K562 (cell line): ENCODE measurements around the gene MLX. TPM values are rescaled to one million over a fixed set of nuclear protein-coding genes. Genes with fewer than 3 reads are reported as not detected.

Experiments used
- CAMTA2 ChIP-seq: fragments of 250-450 bp; sonication (Bioruptor Pico); conservative IDR thresholded peaks from 2 replicates; pipeline ENCODE4 v1.5.1; 2022
- CBFA2T2 ChIP-seq: fragments of 450-650 bp; conservative IDR thresholded peaks from 2 replicates; pipeline ENCODE4 v1.6.1; 2017; ENCODE audit warnings: mild to moderate bottlenecking
- CHD4 ChIP-seq: fragments of 200-600 bp; sonication (generic); IDR thresholded peaks from 3 replicates; pipeline ENCODE4 v1.6.1; 2012; ENCODE audit warnings: low read depth, mild to moderate bottlenecking, mixed read lengths, low read length, inconsistent platforms; ENCODE audit not compliant: insufficient read depth, insufficient replicate concordance, poor library complexity, severe bottlenecking
- DACH1 ChIP-seq: fragments of 450-650 bp; IDR thresholded peaks from 2 replicates; pipeline ENCODE4 v1.6.1; 2018; ENCODE audit not compliant: partially characterized antibody
- E2F3 ChIP-seq: fragments of 250-450 bp; sonication (Bioruptor Pico); IDR thresholded peaks from 2 replicates; pipeline ENCODE4 v1.4.0; 2020; ENCODE audit warnings: mild to moderate bottlenecking
- E2F8 ChIP-seq: fragments of 450-650 bp; IDR thresholded peaks from 2 replicates; pipeline ENCODE4 v1.7.1; 2018; ENCODE audit warnings: mild to moderate bottlenecking, low read depth; ENCODE audit not compliant: partially characterized antibody
- ETV6 ChIP-seq, 3 experiments: fragments of 150-350 bp in 1 of 3; sonication (generic) in 1 of 3; formaldehyde crosslinking in 1 of 3; IDR thresholded peaks; 2 replicates each; pipeline versions ENCODE4 v1.6.1 to v1.8.0; 2014 to 2022; ENCODE audit warnings: borderline replicate concordance in 2 of 3, low read depth in 2 of 3, antibody characterized with exemption in 1 of 3, low read length in 1 of 3, mild to moderate bottlenecking in 1 of 3, missing genetic modification reagents in 1 of 3
- GABPB2 ChIP-seq: fragments of 250-450 bp; sonication (Bioruptor Pico); conservative IDR thresholded peaks from 2 replicates; pipeline ENCODE4 v1.5.1; 2021; ENCODE audit warnings: mild to moderate bottlenecking
- HCFC1 ChIP-seq: IDR thresholded peaks from 2 replicates; pipeline ENCODE4 v1.6.1; 2012; ENCODE audit warnings: low read depth, low read length, improper control_type of control experiment
- HNRNPK ChIP-seq: fragments of 200-400 bp; formaldehyde crosslinking; IDR thresholded peaks from one replicate; pipeline ENCODE4 v1.6.1; 2018; ENCODE audit warnings: mild to moderate bottlenecking, low read depth, low read length; ENCODE audit not compliant: poor library complexity, severe bottlenecking
- IFI16 ChIP-seq: fragments of 250-450 bp; sonication (Bioruptor Pico); IDR thresholded peaks from 2 replicates; pipeline ENCODE4 v2.1.2; 2022; ENCODE audit warnings: mild to moderate bottlenecking, inconsistent platforms
- JUNB ChIP-seq: fragments of 450-650 bp; formaldehyde crosslinking; conservative IDR thresholded peaks from 2 replicates; pipeline ENCODE4 v1.4.0; 2020; ENCODE audit warnings: mild to moderate bottlenecking
- KLF6 ChIP-seq: fragments of 250-450 bp; sonication (Bioruptor Pico); IDR thresholded peaks from 2 replicates; pipeline ENCODE4 v1.4.0; 2020; ENCODE audit warnings: mild to moderate bottlenecking, moderate library complexity, borderline replicate concordance
- LARP7 ChIP-seq: fragments of 450-650 bp; IDR thresholded peaks from 2 replicates; pipeline ENCODE4 v1.6.1; 2016
- NFYB ChIP-seq: IDR thresholded peaks from 2 replicates; pipeline ENCODE4 v1.6.1; 2011; ENCODE audit warnings: mild to moderate bottlenecking, moderate library complexity; ENCODE audit not compliant: insufficient read length; ENCODE audit errors: extremely low read depth
- POLR2H ChIP-seq: IDR thresholded peaks from 2 replicates; pipeline ENCODE4 v1.6.1; 2016; ENCODE audit warnings: missing genetic modification characterization, low read depth, mild to moderate bottlenecking, control low read depth, missing compliant biosample characterization, moderate library complexity
- RBM34 ChIP-seq: fragments of 200-400 bp; formaldehyde crosslinking; IDR thresholded peaks from 2 replicates; pipeline ENCODE4 v1.6.1; 2018; ENCODE audit warnings: low read length, borderline replicate concordance; ENCODE audit not compliant: insufficient read depth
- TFAP4 ChIP-seq: sonication (generic); formaldehyde crosslinking; IDR thresholded peaks from 2 replicates; pipeline ENCODE4 v1.8.0; 2022; ENCODE audit warnings: missing genetic modification reagents, mild to moderate bottlenecking, moderate library complexity, borderline replicate concordance
- WHSC1 ChIP-seq: IDR thresholded peaks from one replicate; pipeline ENCODE4 v1.6.1; 2012; ENCODE audit warnings: low read length, control low read depth, inconsistent platforms
- ZNF140 ChIP-seq: fragments of 250-450 bp; sonication (Bioruptor Pico); IDR thresholded peaks from 2 replicates; pipeline ENCODE4 v1.8.0; 2021; ENCODE audit warnings: moderate library complexity, mild to moderate bottlenecking, inconsistent platforms
- ZNF395 ChIP-seq: fragments of 200-800 bp; sonication (Bioruptor generic); IDR thresholded peaks from 2 replicates; pipeline ENCODE4 v1.6.1; 2017; ENCODE audit warnings: missing genetic modification characterization, missing compliant biosample characterization
- ZNF431 ChIP-seq: sonication (generic); formaldehyde crosslinking; IDR thresholded peaks from 2 replicates; pipeline ENCODE4 v1.8.0; 2022; ENCODE audit warnings: mild to moderate bottlenecking, missing genetic modification reagents
- ZNF583 ChIP-seq: fragments of 250-450 bp; sonication (Bioruptor Pico); IDR thresholded peaks from 2 replicates; pipeline ENCODE4 v1.4.0; 2020
- ZSCAN32 ChIP-seq: fragments of 450-650 bp; formaldehyde crosslinking; IDR thresholded peaks from 2 replicates; pipeline ENCODE4 v1.4.0; 2020; ENCODE audit warnings: mild to moderate bottlenecking, moderate library complexity
- ZZZ3 ChIP-seq: fragments of 450-650 bp; IDR thresholded peaks from 2 replicates; pipeline ENCODE4 v1.6.1; 2016; ENCODE audit warnings: antibody characterized with exemption, mild to moderate bottlenecking, moderate library complexity
- polyA plus RNA-seq, 8 experiments: library from polyadenylated mRNA; depleted of rRNA in 4 of 8; stranded (reverse) in 5 of 8; unstranded in 3 of 8; fragments of >200 nt; fragmentation: Nextera tagmentation in 2 of 8; fragmentation: Illumina TruSeq in 1 of 8; extraction: Ambion mirVana in 2 of 8; extraction: Trizol in 1 of 8; gene quantifications; 2 replicates each; pipeline versions ENCODE4 v1.2.1 to v1.2.3, GENCODE V29; 2011 to 2014; ENCODE audit warnings: inconsistent platforms in 1 of 8, missing spikeins in 1 of 8
- total RNA-seq, 7 experiments: library from RNA; depleted of rRNA in 6 of 7; stranded (reverse); fragments of >200 nt in 6 of 7; fragmentation: Illumina TruSeq in 2 of 7; extraction: Trizol in 2 of 7; gene quantifications; 2 replicates each; pipeline versions ENCODE4 v1.2.1 to v1.2.3, GENCODE V29; 2011 to 2021; ENCODE audit warnings: low replicate concordance in 1 of 7

MLX gene
- total and polyA plus RNA-seq, 9 of the 15 experiments (the other 6 are each of a cell fraction or from before 2014, with no cell fraction given), result 42.9 to 100 (median 58.9) TPM

- TF ChIP-seq E2F8 (peak; percentile 30), ZZZ3 (no peak), ETV6 (IDR thresholded peaks at IDR 0.05; ENCODE audit: borderline replicate concordance in 1 of 2, low read depth in 2 of 2, low read length in 1 of 2) (no peak), ETV6 (CRISPR knock-in tag; IDR thresholded peaks at IDR 0.05; ENCODE audit: borderline replicate concordance) (no peak), CHD4 (no peak), HCFC1 (peak; percentile 54), KLF6 (CRISPR knock-in tag) (peak; percentile 38; the same call in 1 of the 2 replicates), TFAP4 (peak; percentile 44; the same call in 1 of the 2 replicates), ZNF431 (CRISPR knock-in tag) (no peak), HNRNPK (no peak), CBFA2T2 (no peak), DACH1 (no peak), CAMTA2 (CRISPR knock-in tag) (no peak), WHSC1 (no peak), RBM34 (no peak), JUNB (no peak), GABPB2 (CRISPR knock-in tag) (no peak), ZNF583 (no peak), NFYB (no peak), ZNF140 (no peak), LARP7 (no peak), ZNF395 (no peak; the same call in 1 of the 2 replicates), IFI16 (no peak), E2F3 (CRISPR knock-in tag) (no peak), POLR2H (tag) (no peak), ZSCAN32 (CRISPR knock-in tag) (no peak)
Observed at GRCh38 chr17:42553161-42553818, 13.6 kb upstream of the MLX start (continued).
